ENCODE results near the gene POLRMT.

GRCh38 chr19:611481-611868, 21.9 kb downstream of the POLRMT start:
- TF ChIP-seq POLR2AphosphoS5 (IDR thresholded peaks at IDR 0.05; ENCODE audit: low read depth, low read length) (no peak), TAF1 (IDR thresholded peaks at IDR 0.05; ENCODE audit: borderline replicate concordance, insufficient read depth, low read length) (no peak), SIN3A (IDR thresholded peaks at IDR 0.05; ENCODE audit: borderline replicate concordance, insufficient read depth, low read length) (no peak), FOXP2 (optimal IDR thresholded peaks at IDR 0.05; ENCODE audit: borderline replicate concordance, extremely low read depth, extremely low read length, insufficient read depth) (no peak)
- TF ChIP-seq, protein P1, sequence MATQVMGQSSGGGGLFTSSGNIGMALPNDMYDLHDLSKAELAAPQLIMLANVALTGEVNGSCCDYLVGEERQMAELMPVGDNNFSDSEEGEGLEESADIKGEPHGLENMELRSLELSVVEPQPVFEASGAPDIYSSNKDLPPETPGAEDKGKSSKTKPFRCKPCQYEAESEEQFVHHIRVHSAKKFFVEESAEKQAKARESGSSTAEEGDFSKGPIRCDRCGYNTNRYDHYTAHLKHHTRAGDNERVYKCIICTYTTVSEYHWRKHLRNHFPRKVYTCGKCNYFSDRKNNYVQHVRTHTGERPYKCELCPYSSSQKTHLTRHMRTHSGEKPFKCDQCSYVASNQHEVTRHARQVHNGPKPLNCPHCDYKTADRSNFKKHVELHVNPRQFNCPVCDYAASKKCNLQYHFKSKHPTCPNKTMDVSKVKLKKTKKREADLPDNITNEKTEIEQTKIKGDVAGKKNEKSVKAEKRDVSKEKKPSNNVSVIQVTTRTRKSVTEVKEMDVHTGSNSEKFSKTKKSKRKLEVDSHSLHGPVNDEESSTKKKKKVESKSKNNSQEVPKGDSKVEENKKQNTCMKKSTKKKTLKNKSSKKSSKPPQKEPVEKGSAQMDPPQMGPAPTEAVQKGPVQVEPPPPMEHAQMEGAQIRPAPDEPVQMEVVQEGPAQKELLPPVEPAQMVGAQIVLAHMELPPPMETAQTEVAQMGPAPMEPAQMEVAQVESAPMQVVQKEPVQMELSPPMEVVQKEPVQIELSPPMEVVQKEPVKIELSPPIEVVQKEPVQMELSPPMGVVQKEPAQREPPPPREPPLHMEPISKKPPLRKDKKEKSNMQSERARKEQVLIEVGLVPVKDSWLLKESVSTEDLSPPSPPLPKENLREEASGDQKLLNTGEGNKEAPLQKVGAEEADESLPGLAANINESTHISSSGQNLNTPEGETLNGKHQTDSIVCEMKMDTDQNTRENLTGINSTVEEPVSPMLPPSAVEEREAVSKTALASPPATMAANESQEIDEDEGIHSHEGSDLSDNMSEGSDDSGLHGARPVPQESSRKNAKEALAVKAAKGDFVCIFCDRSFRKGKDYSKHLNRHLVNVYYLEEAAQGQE (IDR thresholded peaks at IDR 0.05; ENCODE audit: insufficient read depth in 1 of 2, low read depth in 2 of 2, low read length in 2 of 2), result no peak
